ENCODE data around the gene CRNN. TPM values are rescaled to one million over a fixed set of nuclear protein-coding genes. Genes with fewer than 3 reads are reported as not detected.

Gene CRNN
- polyA plus RNA-seq, 2 donors = 4,198 to 5,125 TPM

DNA sequence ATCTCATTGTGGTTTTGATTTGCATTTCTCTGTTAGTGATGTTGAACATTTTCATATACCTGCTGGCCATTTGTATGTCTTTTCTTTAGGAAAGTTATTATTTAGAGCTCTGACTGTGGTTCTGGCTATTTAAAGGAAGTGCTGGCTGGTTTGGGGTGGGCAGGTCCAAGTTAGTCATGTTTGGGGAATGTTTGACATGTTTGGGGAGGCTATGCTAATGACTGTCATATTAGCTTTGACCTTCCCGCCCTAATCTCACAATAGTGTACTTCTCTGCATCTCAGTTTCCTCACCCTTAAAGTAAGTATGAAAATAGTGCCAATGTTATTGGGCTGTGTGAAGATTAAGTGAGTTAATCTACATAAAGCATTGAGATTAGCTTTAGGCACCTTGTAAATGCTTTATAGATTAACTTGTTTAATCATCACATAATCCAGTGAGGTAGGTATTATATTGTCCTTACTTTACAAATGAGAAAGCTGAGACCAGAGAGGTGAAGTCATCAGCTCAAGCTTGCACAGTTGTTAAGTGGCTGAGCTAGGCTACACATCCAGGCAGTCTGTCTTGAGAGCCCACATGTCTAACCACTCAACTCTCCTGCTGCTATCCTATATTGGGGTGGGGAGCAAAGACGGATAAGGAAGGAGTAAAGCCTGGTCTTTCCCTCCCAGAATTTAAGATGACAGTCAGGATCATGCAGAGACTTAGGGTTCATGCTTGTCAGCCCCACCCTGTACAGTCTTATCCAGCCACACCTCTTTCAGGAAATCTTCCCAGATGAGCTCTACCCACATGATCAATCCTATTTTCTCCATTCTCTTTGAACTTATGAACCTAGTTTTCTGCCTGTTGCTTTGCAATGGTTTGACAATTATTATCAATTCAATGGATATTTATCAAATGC is 22.8 kb upstream of the CRNN start:
- H3K9me3 ChIP-seq (ENCODE audit: control insufficient read depth in 2 of 2, insufficient read depth in 1 of 2, low read depth in 1 of 2, low read length in 1 of 2) = no peaks in the 10 kb centered on the region
- peaks cover 4 to 5% of the 10 kb centered on the region in 2 donors for H3K4me1 ChIP-seq (ENCODE audit: control insufficient read depth in 2 of 2, insufficient read depth in 2 of 2, low read length in 1 of 2)
- H3K36me3 ChIP-seq (ENCODE audit: control insufficient read depth in 2 of 2, insufficient read depth in 2 of 2, low read length in 1 of 2) = no peaks in the 10 kb centered on the region
- peak overlapping the region; percentile 75 to 92 for H3K27ac ChIP-seq (ENCODE audit: low read depth in 2 of 2, low read length in 1 of 2)
- no peaks in the 10 kb centered on the region for H3K27me3 ChIP-seq (ENCODE audit: control insufficient read depth in 1 of 2, insufficient read depth in 2 of 2, low read length in 2 of 2)
- 38 to 53% methylated on average over 2 of the region's 2 CpGs for WGBS, 2 donors
- H3K4me3 ChIP-seq (ENCODE audit: low read depth in 1 of 2, low read length in 2 of 2) = no peak overlapping the region

GRCh38 chr1:152427458-152427857 is 13.4 kb upstream of the CRNN start:
- Histone ChIP-seq H3K36me3 (ENCODE audit: control insufficient read depth in 2 of 2, insufficient read depth in 2 of 2, low read length in 1 of 2) (no peaks in the 10 kb centered on the region), H3K4me3 (ENCODE audit: low read depth in 1 of 2, low read length in 2 of 2) (no peak overlapping the region), H3K27me3 (ENCODE audit: control insufficient read depth in 1 of 2, insufficient read depth in 2 of 2, low read length in 2 of 2) (no peaks in the 10 kb centered on the region), H3K4me1 (ENCODE audit: control insufficient read depth in 2 of 2, insufficient read depth in 2 of 2, low read length in 1 of 2) (no peaks in the 10 kb centered on the region), H3K9me3 (ENCODE audit: control insufficient read depth in 2 of 2, insufficient read depth in 1 of 2, low read depth in 1 of 2, low read length in 1 of 2) (peaks cover 0 to 7% of the 10 kb centered on the region in 2 donors), H3K27ac (ENCODE audit: low read depth in 2 of 2, low read length in 1 of 2) (peak overlapping the region; percentile 43 to 70)
- WGBS, 2 donors = 39 to 52% methylated on average over 3 of the region's 3 CpGs

GRCh38 chr1:152426731-152427130 is 12.7 kb upstream of the CRNN start:
- H3K4me1 ChIP-seq (ENCODE audit: control insufficient read depth in 2 of 2, insufficient read depth in 2 of 2, low read length in 1 of 2) = no peaks in the 10 kb centered on the region
- no peaks in the 10 kb centered on the region for H3K27me3 ChIP-seq (ENCODE audit: control insufficient read depth in 1 of 2, insufficient read depth in 2 of 2, low read length in 2 of 2)
- H3K9me3 ChIP-seq (ENCODE audit: control insufficient read depth in 2 of 2, insufficient read depth in 1 of 2, low read depth in 1 of 2, low read length in 1 of 2) = peaks cover 0 to 7% of the 10 kb centered on the region in 2 donors
- H3K27ac ChIP-seq (ENCODE audit: low read depth in 2 of 2, low read length in 1 of 2) = peak overlapping the region in 1 of 2 donors; percentile 48
- no peaks in the 10 kb centered on the region for H3K36me3 ChIP-seq (ENCODE audit: control insufficient read depth in 2 of 2, insufficient read depth in 2 of 2, low read length in 1 of 2)
- no peak overlapping the region for H3K4me3 ChIP-seq (ENCODE audit: low read depth in 1 of 2, low read length in 2 of 2)

GRCh38 chr1:152419917-152420316 is 5.9 kb upstream of the CRNN start:
- H3K4me1 ChIP-seq (ENCODE audit: control insufficient read depth in 2 of 2, insufficient read depth in 2 of 2, low read length in 1 of 2) = peaks cover 2 to 4% of the 10 kb centered on the region in 2 donors
- no peaks in the 10 kb centered on the region for H3K27me3 ChIP-seq (ENCODE audit: control insufficient read depth in 1 of 2, insufficient read depth in 2 of 2, low read length in 2 of 2)
- 13 to 23% methylated on average over 1 of the region's 1 CpG for WGBS, 2 donors
- H3K36me3 ChIP-seq (ENCODE audit: control insufficient read depth in 2 of 2, insufficient read depth in 2 of 2, low read length in 1 of 2) = no peaks in the 10 kb centered on the region
- peaks cover 0 to 5% of the 10 kb centered on the region in 2 donors for H3K9me3 ChIP-seq (ENCODE audit: control insufficient read depth in 2 of 2, insufficient read depth in 1 of 2, low read depth in 1 of 2, low read length in 1 of 2)
- H3K4me3 ChIP-seq (ENCODE audit: low read depth in 1 of 2, low read length in 2 of 2) = no peak overlapping the region
- H3K27ac ChIP-seq (ENCODE audit: low read depth in 2 of 2, low read length in 1 of 2) = peak overlapping the region; percentile 80 to 89

DNA sequence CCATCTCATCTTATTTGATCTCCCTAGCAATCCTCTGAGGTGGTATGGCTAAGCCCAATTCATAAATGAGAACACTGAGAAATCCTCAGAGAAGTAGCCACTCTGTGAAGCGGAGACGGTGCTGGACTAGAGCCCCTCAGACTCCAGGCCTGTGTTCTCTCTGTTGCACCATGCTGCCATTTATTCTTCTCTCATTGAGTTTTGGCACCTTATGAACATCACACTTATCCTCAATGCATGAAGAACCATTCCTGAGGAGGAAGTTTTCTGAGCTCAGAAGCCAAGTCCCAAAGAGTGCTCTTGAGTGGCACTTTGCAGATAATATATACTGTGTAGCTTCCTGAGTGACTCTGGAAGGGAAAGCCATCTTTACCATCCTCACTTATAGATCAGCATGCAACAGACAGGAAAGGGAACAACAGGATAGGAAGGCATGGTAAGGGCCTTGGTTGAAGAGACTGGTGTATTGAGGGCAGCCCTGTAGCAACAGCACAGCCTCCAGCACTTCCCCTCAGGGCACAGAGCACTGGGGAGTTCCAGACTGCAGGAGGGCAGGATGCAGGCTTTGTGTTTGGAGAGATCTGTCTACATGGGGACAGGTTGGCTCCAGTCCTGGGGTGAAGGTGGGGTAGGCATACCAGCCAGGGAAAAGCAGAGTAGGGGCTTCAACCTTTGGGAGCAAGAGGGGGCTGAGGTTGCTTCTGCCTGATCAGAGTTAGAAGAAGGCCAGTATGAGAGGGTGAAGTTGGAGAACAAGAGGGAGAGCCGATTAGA is 1.6 kb upstream of the CRNN start:
- Histone ChIP-seq H3K9me3 (ENCODE audit: control insufficient read depth in 2 of 2, insufficient read depth in 1 of 2, low read depth in 1 of 2, low read length in 1 of 2) (no peaks in the 10 kb centered on the region), H3K36me3 (ENCODE audit: control insufficient read depth in 2 of 2, insufficient read depth in 2 of 2, low read length in 1 of 2) (no peaks in the 10 kb centered on the region), H3K4me1 (ENCODE audit: control insufficient read depth in 2 of 2, insufficient read depth in 2 of 2, low read length in 1 of 2) (peaks cover 2 to 4% of the 10 kb centered on the region in 2 donors), H3K27me3 (ENCODE audit: control insufficient read depth in 1 of 2, insufficient read depth in 2 of 2, low read length in 2 of 2) (no peaks in the 10 kb centered on the region), H3K4me3 (ENCODE audit: low read depth in 1 of 2, low read length in 2 of 2) (no peak overlapping the region), H3K27ac (ENCODE audit: low read depth in 2 of 2, low read length in 1 of 2) (peak overlapping the region in 1 of 2 donors; percentile 51)
- WGBS, 2 donors = 89 to 94% methylated on average over 3 of the region's 3 CpGs

GRCh38 chr1:152412756-152413155 is 1.3 kb downstream of the CRNN start:
- Histone ChIP-seq H3K36me3 (ENCODE audit: control insufficient read depth in 2 of 2, insufficient read depth in 2 of 2, low read length in 1 of 2) (no peaks in the 10 kb centered on the region), H3K27me3 (ENCODE audit: control insufficient read depth in 1 of 2, insufficient read depth in 2 of 2, low read length in 2 of 2) (no peaks in the 10 kb centered on the region), H3K9me3 (ENCODE audit: control insufficient read depth in 2 of 2, insufficient read depth in 1 of 2, low read depth in 1 of 2, low read length in 1 of 2) (no peaks in the 10 kb centered on the region), H3K4me3 (ENCODE audit: low read depth in 1 of 2, low read length in 2 of 2) (peak overlapping the region; percentile 30 to 51), H3K4me1 (ENCODE audit: control insufficient read depth in 2 of 2, insufficient read depth in 2 of 2, low read length in 1 of 2) (peaks cover 0 to 6% of the 10 kb centered on the region in 2 donors), H3K27ac (ENCODE audit: low read depth in 2 of 2, low read length in 1 of 2) (peak overlapping the region; percentile 29 to 85)
- WGBS, 2 donors = 62 to 66% methylated on average over 2 of the region's 2 CpGs

DNA sequence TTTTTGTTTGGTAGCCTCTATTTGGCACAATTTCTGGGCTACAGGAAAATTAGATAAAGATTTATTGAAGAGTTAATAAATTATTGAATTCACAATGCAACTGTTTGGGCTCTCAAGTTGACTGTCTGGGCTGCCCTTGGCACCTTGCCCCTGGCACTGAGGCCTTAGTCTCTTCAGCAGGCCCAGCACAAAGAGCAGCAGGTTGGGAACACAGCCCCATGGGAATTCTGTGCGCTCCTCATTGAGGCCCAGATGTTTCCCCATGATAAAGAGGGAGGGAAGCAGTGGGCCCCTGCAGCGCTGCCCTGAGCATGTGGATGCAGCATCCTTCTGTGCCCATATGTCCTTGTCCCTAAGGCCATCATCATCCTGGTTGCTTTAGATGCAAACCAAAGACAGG is 2.9 kb downstream of the CRNN start:
- Histone ChIP-seq H3K9me3 (ENCODE audit: control insufficient read depth in 2 of 2, insufficient read depth in 1 of 2, low read depth in 1 of 2, low read length in 1 of 2) (no peaks in the 10 kb centered on the region), H3K27ac (ENCODE audit: low read depth in 2 of 2, low read length in 1 of 2) (peak overlapping the region; percentile 11 to 52), H3K4me1 (ENCODE audit: control insufficient read depth in 2 of 2, insufficient read depth in 2 of 2, low read length in 1 of 2) (peaks cover 0 to 6% of the 10 kb centered on the region in 2 donors), H3K36me3 (ENCODE audit: control insufficient read depth in 2 of 2, insufficient read depth in 2 of 2, low read length in 1 of 2) (no peaks in the 10 kb centered on the region), H3K27me3 (ENCODE audit: control insufficient read depth in 1 of 2, insufficient read depth in 2 of 2, low read length in 2 of 2) (no peaks in the 10 kb centered on the region), H3K4me3 (ENCODE audit: low read depth in 1 of 2, low read length in 2 of 2) (peak overlapping the region; percentile 29 to 51)
- WGBS, 2 donors = 51 to 52% methylated on average over 2 of the region's 2 CpGs

- Histone ChIP-seq H3K9me3 (ENCODE audit: control insufficient read depth in 2 of 2, insufficient read depth in 1 of 2, low read depth in 1 of 2, low read length in 1 of 2) (no peaks in the 10 kb centered on the region), H3K27ac (ENCODE audit: low read depth in 2 of 2, low read length in 1 of 2) (peak overlapping the region; percentile 12 to 54), H3K4me3 (ENCODE audit: low read depth in 1 of 2, low read length in 2 of 2) (peak overlapping the region in 1 of 2 donors; percentile 9), H3K4me1 (ENCODE audit: control insufficient read depth in 2 of 2, insufficient read depth in 2 of 2, low read length in 1 of 2) (peaks cover 0 to 6% of the 10 kb centered on the region in 2 donors), H3K36me3 (ENCODE audit: control insufficient read depth in 2 of 2, insufficient read depth in 2 of 2, low read length in 1 of 2) (no peaks in the 10 kb centered on the region), H3K27me3 (ENCODE audit: control insufficient read depth in 1 of 2, insufficient read depth in 2 of 2, low read length in 2 of 2) (no peaks in the 10 kb centered on the region)
- WGBS, 2 donors = 48 to 58% methylated on average over 7 of the region's 7 CpGs
Measured at GRCh38 chr1:152410599-152410998, 3.5 kb downstream of the CRNN start.

- peaks cover 0 to 6% of the 10 kb centered on the region in 2 donors for H3K4me1 ChIP-seq (ENCODE audit: control insufficient read depth in 2 of 2, insufficient read depth in 2 of 2, low read length in 1 of 2)
- WGBS, 2 donors = 68 to 75% methylated on average over 3 of the region's 3 CpGs
- H3K9me3 ChIP-seq (ENCODE audit: control insufficient read depth in 2 of 2, insufficient read depth in 1 of 2, low read depth in 1 of 2, low read length in 1 of 2) = no peaks in the 10 kb centered on the region
- H3K4me3 ChIP-seq (ENCODE audit: low read depth in 1 of 2, low read length in 2 of 2) = peak overlapping the region in 1 of 2 donors; percentile 3
- H3K27ac ChIP-seq (ENCODE audit: low read depth in 2 of 2, low read length in 1 of 2) = peak overlapping the region; percentile 19 to 54
- H3K36me3 ChIP-seq (ENCODE audit: control insufficient read depth in 2 of 2, insufficient read depth in 2 of 2, low read length in 1 of 2) = no peaks in the 10 kb centered on the region
- H3K27me3 ChIP-seq (ENCODE audit: control insufficient read depth in 1 of 2, insufficient read depth in 2 of 2, low read length in 2 of 2) = no peaks in the 10 kb centered on the region
Measured at GRCh38 chr1:152410028-152410427, 4.0 kb downstream of the CRNN start.

All from esophagus (tissue), 2 donors.